C4-2B (cell line): ENCODE results near the gene IST1.

Experiments
- ZFX ChIP-seq: fragments of 450-650 bp; IDR thresholded peaks from 2 replicates; pipeline ENCODE4 v1.6.1; 2017
- TF ChIP-seq, protein P1 (sequence below): fragments of 450-650 bp; conservative IDR thresholded peaks from 2 replicates; pipeline ENCODE4 v1.5.1; 2017; ENCODE audit warnings: mild to moderate bottlenecking

GRCh38 chr16:71945616-71946015, 50.3 kb downstream of the IST1 start:
- TF ChIP-seq, protein P1, sequence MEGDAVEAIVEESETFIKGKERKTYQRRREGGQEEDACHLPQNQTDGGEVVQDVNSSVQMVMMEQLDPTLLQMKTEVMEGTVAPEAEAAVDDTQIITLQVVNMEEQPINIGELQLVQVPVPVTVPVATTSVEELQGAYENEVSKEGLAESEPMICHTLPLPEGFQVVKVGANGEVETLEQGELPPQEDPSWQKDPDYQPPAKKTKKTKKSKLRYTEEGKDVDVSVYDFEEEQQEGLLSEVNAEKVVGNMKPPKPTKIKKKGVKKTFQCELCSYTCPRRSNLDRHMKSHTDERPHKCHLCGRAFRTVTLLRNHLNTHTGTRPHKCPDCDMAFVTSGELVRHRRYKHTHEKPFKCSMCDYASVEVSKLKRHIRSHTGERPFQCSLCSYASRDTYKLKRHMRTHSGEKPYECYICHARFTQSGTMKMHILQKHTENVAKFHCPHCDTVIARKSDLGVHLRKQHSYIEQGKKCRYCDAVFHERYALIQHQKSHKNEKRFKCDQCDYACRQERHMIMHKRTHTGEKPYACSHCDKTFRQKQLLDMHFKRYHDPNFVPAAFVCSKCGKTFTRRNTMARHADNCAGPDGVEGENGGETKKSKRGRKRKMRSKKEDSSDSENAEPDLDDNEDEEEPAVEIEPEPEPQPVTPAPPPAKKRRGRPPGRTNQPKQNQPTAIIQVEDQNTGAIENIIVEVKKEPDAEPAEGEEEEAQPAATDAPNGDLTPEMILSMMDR, result no peak
- no peak for TF ChIP-seq ZFX
